Mucosa of gallbladder (tissue), 1 donor: Measurements from ENCODE around the gene REG3G. TPM values are rescaled to one million over a fixed set of nuclear protein-coding genes. Genes with fewer than 3 reads are reported as not detected.

Source experiments
- DNase-seq: peaks from one replicate; pipeline ENCODE4 v3.0.0-alpha.2; 2020; ENCODE audit warnings: low spot score
- total RNA-seq: library from RNA; stranded (reverse); gene quantifications from one replicate; pipeline ENCODE4 v1.2.1, GENCODE V29; 2021
- donor health status: DM: no; HTN: no; CAD: no.

Gene REG3G
- total RNA-seq, result 0.66 TPM

- no peak for DNase-seq
These were observed at the start of gene REG3G for GRCh38 chr2:79025421-79025820. REG3G (plus strand) TSS chr2:79025702; CDS start chr2:79026094, 392 bp downstream.

GRCh38 chr2:78977661-78978145 is 47.8 kb upstream of the REG3G start:
- no peak for DNase-seq

- DNase-seq, result no peak
These were observed 47.2 kb upstream of the REG3G start for GRCh38 chr2:78978340-78978739.

GRCh38 chr2:78979380-78980151 is 45.9 kb upstream of the REG3G start:
- no peak for DNase-seq

GRCh38 chr2:78980152-78980465 is 45.4 kb upstream of the REG3G start:
- DNase-seq, result no peak

- DNase-seq, result no peak
These were observed 44.6 kb upstream of the REG3G start for GRCh38 chr2:78980871-78981270.

- DNase-seq, result no peak
These were observed 42.7 kb upstream of the REG3G start for GRCh38 chr2:78982638-78983330.

GRCh38 chr2:78984386-78984785 is 41.1 kb upstream of the REG3G start:
- no peak for DNase-seq

GRCh38 chr2:78985558-78985957 is 39.9 kb upstream of the REG3G start:
- DNase-seq, result no peak

- DNase-seq, result no peak
These were observed 36.5 kb upstream of the REG3G start for GRCh38 chr2:78989051-78989450.

- no peak for DNase-seq
These were observed 33.1 kb upstream of the REG3G start for GRCh38 chr2:78992451-78992806.

- DNase-seq, result peak; percentile 12
These were observed 32.5 kb upstream of the REG3G start for GRCh38 chr2:78992807-78993517.

- no peak for DNase-seq
These were observed 31.9 kb upstream of the REG3G start for GRCh38 chr2:78993518-78994148.

- DNase-seq, result no peak
These were observed 30.7 kb upstream of the REG3G start for GRCh38 chr2:78994789-78995188.

- DNase-seq, result no peak
These were observed 26.1 kb upstream of the REG3G start for GRCh38 chr2:78999406-78999805.

GRCh38 chr2:79000008-79000576 is 25.4 kb upstream of the REG3G start:
- no peak for DNase-seq

- no peak for DNase-seq
These were observed 24.2 kb upstream of the REG3G start for GRCh38 chr2:79001285-79001684.

GRCh38 chr2:79004680-79005079 is 20.8 kb upstream of the REG3G start:
- no peak for DNase-seq

GRCh38 chr2:79005216-79005615 is 20.3 kb upstream of the REG3G start:
- DNase-seq, result no peak

- no peak for DNase-seq
These were observed 16.1 kb upstream of the REG3G start for GRCh38 chr2:79009388-79009787.

GRCh38 chr2:79011496-79011895 is 14.0 kb upstream of the REG3G start:
- DNase-seq, result no peak

- DNase-seq, result no peak
These were observed 11.9 kb upstream of the REG3G start for GRCh38 chr2:79013629-79014028.
